ENCODE data around the gene PLPP3.

PLPP3 gene

GRCh38 chr1:56532350-56532683, 47.0 kb downstream of the PLPP3 start:
- H3K23ac ChIP-seq (ENCODE audit: low read length in 2 of 2) = no peak overlapping the region
- no peak overlapping the region for H2AFZ ChIP-seq (ENCODE audit: low read depth, low read length)
- no peak overlapping the region for H2AK5ac ChIP-seq (ENCODE audit: low read length, severe bottlenecking)
- DNase-seq = no peak
- H2BK15ac ChIP-seq (ENCODE audit: low read depth, poor library complexity, severe bottlenecking) = no peak overlapping the region
- H4K91ac ChIP-seq (ENCODE audit: low read length) = no peak overlapping the region
- no peak overlapping the region for H3K18ac ChIP-seq (ENCODE audit: low read depth in 1 of 2, low read length in 2 of 2)
- no peak overlapping the region for H3K27ac ChIP-seq (ENCODE audit: low read length, poor library complexity, severe bottlenecking)
- 55% methylated on average over 1 of the region's 1 CpG for WGBS
- H2BK120ac ChIP-seq (ENCODE audit: low read depth, low read length) = no peak overlapping the region
- H3K4me1 ChIP-seq (ENCODE audit: control insufficient read depth, insufficient read depth, low read depth, low read length) = no peaks in the 10 kb centered on the region
- H3K9ac ChIP-seq (ENCODE audit: low read length) = no peak overlapping the region
- no peak overlapping the region for H2BK5ac ChIP-seq (ENCODE audit: low read depth, low read length, poor library complexity, severe bottlenecking)
- H2BK12ac ChIP-seq (ENCODE audit: low read length in 2 of 2) = no peak overlapping the region
- H3K36me3 ChIP-seq (ENCODE audit: control insufficient read depth in 1 of 2, insufficient read depth in 2 of 2, low read depth in 1 of 2, low read length in 2 of 2) = peaks cover 0 to 100% of the 10 kb centered on the region in 2 experiments
- H3K14ac ChIP-seq (ENCODE audit: low read length in 2 of 2) = no peak overlapping the region
- no peaks in the 10 kb centered on the region for H3K9me3 ChIP-seq (ENCODE audit: control insufficient read depth, low read length)
- H3K27me3 ChIP-seq (ENCODE audit: control insufficient read depth in 1 of 2, insufficient read depth in 1 of 2, low read length in 2 of 2) = no peaks in the 10 kb centered on the region
- H3K4ac ChIP-seq (ENCODE audit: low read depth in 1 of 2, low read length in 2 of 2) = no peak overlapping the region
- no peak overlapping the region for H4K8ac ChIP-seq (ENCODE audit: low read length)
- H3K4me3 ChIP-seq (ENCODE audit: insufficient read depth in 1 of 2, low read depth in 1 of 2, low read length in 2 of 2) = no peak overlapping the region
- H3K4me2 ChIP-seq (ENCODE audit: low read length, poor library complexity, severe bottlenecking) = no peak overlapping the region
- H3K79me1 ChIP-seq (replicated peaks; ENCODE audit: low read length, poor library complexity, severe bottlenecking) = no peaks in the 10 kb centered on the region

GRCh38 chr1:56531624-56532349, 47.6 kb downstream of the PLPP3 start:
- Histone ChIP-seq H2BK12ac (ENCODE audit: low read length in 2 of 2) (no peak overlapping the region), H2BK15ac (ENCODE audit: low read depth, poor library complexity, severe bottlenecking) (no peak overlapping the region), H4K8ac (ENCODE audit: low read length) (no peak overlapping the region), H2AK5ac (ENCODE audit: low read length, severe bottlenecking) (no peak overlapping the region), H2BK120ac (ENCODE audit: low read depth, low read length) (no peak overlapping the region), H3K27ac (ENCODE audit: low read length, poor library complexity, severe bottlenecking) (no peak overlapping the region), H3K4ac (ENCODE audit: low read depth in 1 of 2, low read length in 2 of 2) (no peak overlapping the region), H3K27me3 (ENCODE audit: control insufficient read depth in 1 of 2, insufficient read depth in 1 of 2, low read length in 2 of 2) (no peaks in the 10 kb centered on the region), H3K36me3 (ENCODE audit: control insufficient read depth in 1 of 2, insufficient read depth in 2 of 2, low read depth in 1 of 2, low read length in 2 of 2) (peaks cover 0 to 100% of the 10 kb centered on the region in 2 experiments), H3K4me1 (ENCODE audit: control insufficient read depth, insufficient read depth, low read depth, low read length) (no peaks in the 10 kb centered on the region), H3K23ac (ENCODE audit: low read length in 2 of 2) (no peak overlapping the region), H3K9me3 (ENCODE audit: control insufficient read depth, low read length) (no peaks in the 10 kb centered on the region), H3K9ac (ENCODE audit: low read length) (no peak overlapping the region), H3K79me1 (replicated peaks; ENCODE audit: low read length, poor library complexity, severe bottlenecking) (no peaks in the 10 kb centered on the region), H3K4me2 (ENCODE audit: low read length, poor library complexity, severe bottlenecking) (no peak overlapping the region), H3K4me3 (ENCODE audit: insufficient read depth in 1 of 2, low read depth in 1 of 2, low read length in 2 of 2) (no peak overlapping the region), H2BK5ac (ENCODE audit: low read depth, low read length, poor library complexity, severe bottlenecking) (no peak overlapping the region), H3K18ac (ENCODE audit: low read depth in 1 of 2, low read length in 2 of 2) (no peak overlapping the region), H4K91ac (ENCODE audit: low read length) (no peak overlapping the region), H3K14ac (ENCODE audit: low read length in 2 of 2) (no peak overlapping the region), H2AFZ (ENCODE audit: low read depth, low read length) (no peak overlapping the region)
- DNase-seq = no peak
- 27% methylated on average over 3 of the region's 6 CpGs for WGBS

- Histone ChIP-seq H4K91ac (ENCODE audit: low read length) (no peak overlapping the region), H3K4me1 (ENCODE audit: control insufficient read depth, insufficient read depth, low read depth, low read length) (peaks cover 2% of the 10 kb centered on the region), H3K18ac (ENCODE audit: low read depth in 1 of 2, low read length in 2 of 2) (no peak overlapping the region), H2AK5ac (ENCODE audit: low read length, severe bottlenecking) (no peak overlapping the region), H2BK5ac (ENCODE audit: low read depth, low read length, poor library complexity, severe bottlenecking) (no peak overlapping the region), H3K79me1 (replicated peaks; ENCODE audit: low read length, poor library complexity, severe bottlenecking) (no peaks in the 10 kb centered on the region), H3K36me3 (ENCODE audit: control insufficient read depth in 1 of 2, insufficient read depth in 2 of 2, low read depth in 1 of 2, low read length in 2 of 2) (peaks cover 0 to 100% of the 10 kb centered on the region in 2 experiments), H3K9ac (ENCODE audit: low read length) (no peak overlapping the region), H3K23ac (ENCODE audit: low read length in 2 of 2) (no peak overlapping the region), H3K27ac (ENCODE audit: low read length, poor library complexity, severe bottlenecking) (no peak overlapping the region), H2BK15ac (ENCODE audit: low read depth, poor library complexity, severe bottlenecking) (no peak overlapping the region), H3K9me3 (ENCODE audit: control insufficient read depth, low read length) (no peaks in the 10 kb centered on the region), H2AFZ (ENCODE audit: low read depth, low read length) (no peak overlapping the region), H3K27me3 (ENCODE audit: control insufficient read depth in 1 of 2, insufficient read depth in 1 of 2, low read length in 2 of 2) (no peaks in the 10 kb centered on the region), H3K4me2 (ENCODE audit: low read length, poor library complexity, severe bottlenecking) (no peak overlapping the region), H3K4me3 (ENCODE audit: insufficient read depth in 1 of 2, low read depth in 1 of 2, low read length in 2 of 2) (no peak overlapping the region), H2BK12ac (ENCODE audit: low read length in 2 of 2) (no peak overlapping the region), H4K8ac (ENCODE audit: low read length) (no peak overlapping the region), H3K4ac (ENCODE audit: low read depth in 1 of 2, low read length in 2 of 2) (no peak overlapping the region), H3K14ac (ENCODE audit: low read length in 2 of 2) (no peak overlapping the region), H2BK120ac (ENCODE audit: low read depth, low read length) (no peak overlapping the region)
- no peak for DNase-seq
Measured at GRCh38 chr1:56529801-56530200, 49.6 kb downstream of the PLPP3 start.

- 89% methylated on average over 6 of the region's 8 CpGs for WGBS
- no peaks in the 10 kb centered on the region for H3K27me3 ChIP-seq (ENCODE audit: control insufficient read depth in 1 of 2, insufficient read depth in 1 of 2, low read length in 2 of 2)
- H3K79me1 ChIP-seq (replicated peaks; ENCODE audit: low read length, poor library complexity, severe bottlenecking) = no peaks in the 10 kb centered on the region
- no peak overlapping the region for H4K91ac ChIP-seq (ENCODE audit: low read length)
- H4K8ac ChIP-seq (ENCODE audit: low read length) = no peak overlapping the region
- H3K27ac ChIP-seq (ENCODE audit: low read length, poor library complexity, severe bottlenecking) = no peak overlapping the region
- no peak overlapping the region for H2BK15ac ChIP-seq (ENCODE audit: low read depth, poor library complexity, severe bottlenecking)
- H2AFZ ChIP-seq (ENCODE audit: low read depth, low read length) = no peak overlapping the region
- no peak overlapping the region for H3K14ac ChIP-seq (ENCODE audit: low read length in 2 of 2)
- H3K4me1 ChIP-seq (ENCODE audit: control insufficient read depth, insufficient read depth, low read depth, low read length) = peaks cover 2% of the 10 kb centered on the region
- no peak overlapping the region for H3K4me3 ChIP-seq (ENCODE audit: insufficient read depth in 1 of 2, low read depth in 1 of 2, low read length in 2 of 2)
- H3K9ac ChIP-seq (ENCODE audit: low read length) = peak overlapping the region; percentile 25
- no peak overlapping the region for H3K23ac ChIP-seq (ENCODE audit: low read length in 2 of 2)
- H3K36me3 ChIP-seq (ENCODE audit: control insufficient read depth in 1 of 2, insufficient read depth in 2 of 2, low read depth in 1 of 2, low read length in 2 of 2) = peaks cover 0 to 100% of the 10 kb centered on the region in 2 experiments
- H2BK5ac ChIP-seq (ENCODE audit: low read depth, low read length, poor library complexity, severe bottlenecking) = no peak overlapping the region
- no peak for DNase-seq
- H3K4ac ChIP-seq (ENCODE audit: low read depth in 1 of 2, low read length in 2 of 2) = no peak overlapping the region
- no peak overlapping the region for H2BK120ac ChIP-seq (ENCODE audit: low read depth, low read length)
- H3K18ac ChIP-seq (ENCODE audit: low read depth in 1 of 2, low read length in 2 of 2) = no peak overlapping the region
- H2AK5ac ChIP-seq (ENCODE audit: low read length, severe bottlenecking) = no peak overlapping the region
- H2BK12ac ChIP-seq (ENCODE audit: low read length in 2 of 2) = no peak overlapping the region
- H3K9me3 ChIP-seq (ENCODE audit: control insufficient read depth, low read length) = no peaks in the 10 kb centered on the region
- H3K4me2 ChIP-seq (ENCODE audit: low read length, poor library complexity, severe bottlenecking) = no peak overlapping the region
Measured at GRCh38 chr1:56527548-56528302, 51.6 kb downstream of the PLPP3 start.

All from mesenchymal stem cell (in vitro differentiated cells and primary cell).